BLaER1 (cell line): ENCODE data around the gene XPR1.
A peak's percentile ranks its signal among the peaks of the same experiment; 100 is the strongest.

Source experiments
- H3K27ac ChIP-seq: shearing (Covaris generic); formaldehyde crosslinking; 2 replicates; pipeline ENCODE4 v1.8.1; 2022
- H3K27me3 ChIP-seq: shearing (Covaris generic); formaldehyde crosslinking; 2 replicates; pipeline ENCODE4 v1.8.1; 2022
- H3K36me3 ChIP-seq: shearing (Covaris generic); formaldehyde crosslinking; 2 replicates; pipeline ENCODE4 v1.8.1; 2022
- H3K4me1 ChIP-seq: shearing (Covaris generic); formaldehyde crosslinking; 2 replicates; pipeline ENCODE4 v1.8.1; 2022
- H3K4me2 ChIP-seq: shearing (Covaris generic); formaldehyde crosslinking; 2 replicates; pipeline ENCODE4 v1.8.1; 2022
- H3K4me3 ChIP-seq: shearing (Covaris generic); formaldehyde crosslinking; 2 replicates; pipeline ENCODE4 v1.8.1; 2022
- H3K9ac ChIP-seq: shearing (Covaris generic); formaldehyde crosslinking; 2 replicates; pipeline ENCODE4 v1.8.1; 2022
- H3K9me3 ChIP-seq: shearing (Covaris generic); formaldehyde crosslinking; 2 replicates; pipeline ENCODE4 v1.8.1; 2022
- H4K20me1 ChIP-seq: shearing (Covaris generic); formaldehyde crosslinking; 2 replicates; pipeline ENCODE4 v1.8.1; 2022
- Cebpa-rat ChIP-seq: shearing (Covaris generic); IDR thresholded peaks from 2 replicates; pipeline ENCODE4 v1.8.1; 2022

The XPR1 gene

GRCh38 chr1:180892272-180892671, 260.4 kb downstream of the XPR1 start:
- no peak for TF ChIP-seq Cebpa-rat
- H3K4me2 ChIP-seq = no peak overlapping the region
- peaks cover 4% of the 10 kb centered on the region; the same call in 1 of the 2 replicates for H3K36me3 ChIP-seq
- peaks cover 11% of the 10 kb centered on the region; the same call in 1 of the 2 replicates for H3K9me3 ChIP-seq
- no peaks in the 10 kb centered on the region for H4K20me1 ChIP-seq
- H3K4me3 ChIP-seq = no peak overlapping the region
- H3K27me3 ChIP-seq = no peaks in the 10 kb centered on the region
- peaks cover 26% of the 10 kb centered on the region for H3K4me1 ChIP-seq
- no peak overlapping the region for H3K27ac ChIP-seq
- H3K9ac ChIP-seq = no peak overlapping the region

DNA sequence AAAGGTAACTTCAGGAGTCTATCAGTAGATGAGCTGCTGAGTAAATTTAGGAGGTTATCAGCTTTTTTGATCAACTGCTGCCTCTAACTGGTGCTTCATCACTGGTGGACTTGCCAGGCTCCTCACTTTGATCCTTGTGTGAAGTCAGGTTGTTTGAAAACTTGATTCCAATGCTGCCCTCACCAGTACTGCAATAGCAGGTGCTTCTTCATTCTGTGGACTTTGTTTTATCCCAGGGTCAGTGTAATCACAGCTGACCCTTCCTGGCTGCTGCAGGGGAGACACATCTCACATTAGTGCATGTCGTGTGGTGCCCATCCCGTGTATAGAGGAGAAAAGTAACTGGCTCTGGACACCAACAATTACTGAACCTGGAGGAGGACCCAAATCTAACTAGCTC, 260.9 kb downstream of the XPR1 start:
- Histone ChIP-seq H4K20me1 (no peaks in the 10 kb centered on the region), H3K9ac (no peak overlapping the region), H3K4me2 (no peak overlapping the region), H3K27ac (no peak overlapping the region), H3K4me3 (no peak overlapping the region), H3K36me3 (peaks cover 2% of the 10 kb centered on the region; the same call in 1 of the 2 replicates), H3K4me1 (peaks cover 30% of the 10 kb centered on the region), H3K27me3 (no peaks in the 10 kb centered on the region), H3K9me3 (peaks cover 11% of the 10 kb centered on the region; the same call in 1 of the 2 replicates)
- TF ChIP-seq Cebpa-rat = no peak

- Histone ChIP-seq H3K4me3 (no peak overlapping the region), H3K9me3 (peaks cover 11% of the 10 kb centered on the region; the same call in 1 of the 2 replicates), H3K36me3 (no peaks in the 10 kb centered on the region), H3K4me1 (peaks cover 39% of the 10 kb centered on the region), H4K20me1 (no peaks in the 10 kb centered on the region), H3K27me3 (no peaks in the 10 kb centered on the region), H3K9ac (no peak overlapping the region), H3K4me2 (peak overlapping the region; percentile 49), H3K27ac (no peak overlapping the region)
- no peak for TF ChIP-seq Cebpa-rat
Observed at GRCh38 chr1:180893614-180894013, 261.8 kb downstream of the XPR1 start.

DNA sequence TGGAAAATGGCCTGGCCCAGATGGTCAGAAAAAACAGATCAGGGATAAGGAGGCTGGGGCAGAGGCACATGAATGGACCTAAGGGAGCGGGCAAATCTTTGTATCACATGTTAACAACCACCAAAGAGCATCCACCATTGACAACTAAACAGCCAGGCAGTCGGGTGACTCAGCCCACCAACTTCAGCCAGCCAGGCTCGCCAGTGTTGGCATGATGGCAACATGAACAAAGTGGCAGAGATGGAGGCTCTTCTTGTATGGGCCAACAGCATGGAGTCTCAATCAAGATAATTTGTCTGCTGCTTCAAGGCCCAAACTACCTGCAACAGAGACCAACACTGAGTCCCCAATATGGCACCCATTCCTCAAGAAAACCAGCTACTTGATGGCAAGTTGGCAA, 264.3 kb downstream of the XPR1 start:
- H3K9me3 ChIP-seq = peaks cover 11% of the 10 kb centered on the region; the same call in 1 of the 2 replicates
- H3K9ac ChIP-seq = no peak overlapping the region
- H3K4me1 ChIP-seq = peaks cover 36% of the 10 kb centered on the region
- H3K4me3 ChIP-seq = no peak overlapping the region
- H3K4me2 ChIP-seq = no peak overlapping the region
- TF ChIP-seq Cebpa-rat = no peak
- no peak overlapping the region for H3K27ac ChIP-seq
- H3K36me3 ChIP-seq = no peaks in the 10 kb centered on the region
- no peaks in the 10 kb centered on the region for H4K20me1 ChIP-seq
- no peaks in the 10 kb centered on the region for H3K27me3 ChIP-seq

DNA sequence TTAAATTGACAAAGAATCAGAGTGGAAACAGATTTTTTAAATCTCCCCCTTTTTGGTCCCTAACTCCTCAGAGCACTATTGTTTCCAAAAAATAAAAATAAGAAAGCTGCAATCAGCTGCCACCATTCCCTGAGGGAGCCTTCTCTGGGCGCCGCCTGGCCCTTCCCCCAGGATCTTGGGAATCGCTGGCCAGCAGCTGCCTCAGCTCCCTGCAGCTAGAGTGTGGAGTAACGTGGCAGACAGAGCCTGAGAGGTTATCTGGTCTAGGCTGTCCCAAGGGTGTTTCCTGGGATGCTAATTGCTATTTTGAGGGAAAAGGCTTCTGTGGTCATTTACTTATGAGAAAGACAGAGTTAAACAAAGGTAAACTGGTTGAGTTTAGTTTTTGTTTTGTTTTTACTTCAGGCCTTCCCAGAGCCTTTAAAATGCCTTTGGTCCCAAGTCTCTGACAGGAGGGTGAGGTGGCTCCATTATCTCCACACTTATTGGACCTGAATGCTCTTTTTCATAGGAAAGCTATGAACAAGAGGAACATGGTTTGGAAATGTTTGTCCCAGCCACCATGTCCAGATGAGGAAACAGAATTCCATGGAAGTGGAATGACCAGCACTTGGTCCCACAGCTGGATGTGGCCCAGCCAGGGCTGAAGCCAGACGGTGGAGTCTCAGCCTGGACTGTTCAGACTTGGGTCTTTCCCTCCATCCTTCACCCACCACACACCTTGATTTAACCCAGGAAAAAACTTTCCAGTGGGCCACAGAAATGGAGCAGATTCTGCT, 266.8 kb downstream of the XPR1 start:
- Histone ChIP-seq H3K27ac (no peak overlapping the region), H3K27me3 (no peaks in the 10 kb centered on the region), H3K9me3 (peaks cover 12% of the 10 kb centered on the region; the same call in 1 of the 2 replicates), H3K4me1 (peaks cover 30% of the 10 kb centered on the region), H4K20me1 (no peaks in the 10 kb centered on the region), H3K4me2 (peak overlapping the region; percentile 67), H3K36me3 (no peaks in the 10 kb centered on the region), H3K9ac (no peak overlapping the region), H3K4me3 (no peak overlapping the region)
- no peak for TF ChIP-seq Cebpa-rat

- Histone ChIP-seq H3K9me3 (peaks cover 17% of the 10 kb centered on the region; the same call in 1 of the 2 replicates), H4K20me1 (no peaks in the 10 kb centered on the region), H3K9ac (no peak overlapping the region), H3K36me3 (no peaks in the 10 kb centered on the region), H3K27me3 (no peaks in the 10 kb centered on the region), H3K4me2 (no peak overlapping the region), H3K4me3 (no peak overlapping the region), H3K27ac (no peak overlapping the region), H3K4me1 (peaks cover 23% of the 10 kb centered on the region)
- TF ChIP-seq Cebpa-rat = no peak
Observed at GRCh38 chr1:180899262-180899661, 267.4 kb downstream of the XPR1 start.

DNA sequence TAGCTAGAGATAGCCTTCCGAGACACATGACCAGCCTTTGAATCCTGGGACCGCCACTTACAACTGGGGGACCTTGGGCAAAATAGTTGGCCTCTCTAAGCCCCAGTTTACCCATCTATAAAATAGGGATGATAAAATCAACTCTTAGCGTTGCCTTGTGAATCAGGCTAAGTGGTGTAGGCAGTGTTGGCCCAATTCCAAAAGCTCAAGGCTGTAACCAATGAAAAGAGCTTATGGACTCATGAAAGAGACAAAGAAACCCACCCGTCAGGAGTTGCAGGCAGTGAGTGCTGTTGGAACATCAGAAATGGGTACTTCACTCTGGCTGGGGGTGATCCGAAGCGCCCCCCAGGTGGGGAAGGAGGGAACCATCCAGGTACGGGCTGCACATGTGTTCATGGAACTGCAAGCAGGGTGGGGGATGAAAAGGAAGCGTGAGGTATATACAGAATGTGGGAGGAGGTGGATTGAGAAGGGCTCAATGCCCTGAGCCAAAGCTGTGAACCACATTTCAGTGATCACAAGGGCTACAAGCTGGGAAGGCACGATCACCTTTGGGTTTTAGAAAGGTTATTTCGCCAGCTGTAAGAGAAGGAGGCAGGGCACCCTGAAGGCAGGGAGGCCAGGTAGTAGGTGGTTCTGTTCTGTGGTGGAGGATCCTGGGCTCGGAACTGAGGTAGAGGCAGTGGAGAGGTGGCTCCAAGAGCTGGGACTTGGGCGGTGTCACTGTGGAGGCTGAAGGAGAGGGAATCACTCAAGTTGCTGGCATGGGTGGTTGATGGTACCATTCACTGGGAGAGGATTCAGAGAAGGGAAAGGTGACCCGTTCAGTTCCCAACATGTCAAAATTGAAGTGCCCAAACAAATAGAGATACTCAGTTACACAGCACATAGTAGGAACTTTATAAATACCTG, 269.5 kb downstream of the XPR1 start:
- H3K4me3 ChIP-seq = no peak overlapping the region
- no peaks in the 10 kb centered on the region for H4K20me1 ChIP-seq
- TF ChIP-seq Cebpa-rat = no peak
- no peak overlapping the region for H3K9ac ChIP-seq
- H3K9me3 ChIP-seq = peaks cover 7% of the 10 kb centered on the region; the same call in 1 of the 2 replicates
- H3K27me3 ChIP-seq = no peaks in the 10 kb centered on the region
- H3K27ac ChIP-seq = no peak overlapping the region
- peaks cover 22% of the 10 kb centered on the region for H3K4me1 ChIP-seq
- H3K36me3 ChIP-seq = no peaks in the 10 kb centered on the region
- no peak overlapping the region for H3K4me2 ChIP-seq

DNA sequence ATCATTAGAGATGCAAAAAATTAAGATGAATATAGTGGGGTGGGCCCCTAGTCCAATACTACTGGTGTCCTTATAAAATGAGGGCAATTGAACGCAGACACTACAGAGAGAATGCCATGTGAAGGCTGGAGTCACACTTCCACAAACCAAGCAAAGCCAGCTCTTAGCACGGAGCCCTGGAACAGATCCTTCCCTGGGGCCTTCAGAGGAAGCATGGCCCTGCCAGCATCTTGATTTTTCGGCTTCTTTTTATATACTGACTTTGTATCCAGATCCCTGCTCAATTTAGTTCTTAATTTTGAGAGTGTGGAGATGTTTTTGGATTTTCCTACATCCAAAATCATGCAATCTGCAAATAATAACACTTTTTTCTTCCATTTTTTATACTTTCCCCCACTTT, 270.7 kb downstream of the XPR1 start:
- H3K4me1 ChIP-seq = peaks cover 15% of the 10 kb centered on the region
- H3K4me3 ChIP-seq = no peak overlapping the region
- H3K27ac ChIP-seq = no peak overlapping the region
- H3K27me3 ChIP-seq = peaks cover 10% of the 10 kb centered on the region
- H3K36me3 ChIP-seq = no peaks in the 10 kb centered on the region
- no peak overlapping the region for H3K4me2 ChIP-seq
- 0 out of 2 replicates have a peak, but pooled peaks cover 6% of the 10 kb centered on the region for H3K9me3 ChIP-seq
- no peaks in the 10 kb centered on the region for H4K20me1 ChIP-seq
- no peak overlapping the region for H3K9ac ChIP-seq
- no peak for TF ChIP-seq Cebpa-rat

DNA sequence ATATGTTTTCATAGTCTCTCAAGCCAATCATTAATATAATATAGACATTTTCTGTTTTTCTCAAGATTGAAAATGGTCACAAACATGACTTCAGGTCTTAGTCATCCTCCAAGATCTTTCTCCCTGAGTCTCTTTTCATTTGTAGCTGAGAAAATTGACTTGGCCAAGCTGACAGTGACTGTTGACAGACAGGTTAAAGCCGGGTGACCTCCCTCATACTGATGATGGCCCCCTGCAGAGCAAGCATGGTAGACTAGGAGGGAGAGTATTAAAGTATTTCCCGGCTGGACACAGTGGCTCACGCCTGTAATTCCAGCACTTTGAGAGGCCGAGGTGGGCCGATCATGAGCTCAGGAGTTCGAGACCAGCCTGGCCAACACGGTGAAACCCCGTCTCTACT, 274.1 kb downstream of the XPR1 start:
- 0 out of 2 replicates have a peak, but pooled peaks cover 6% of the 10 kb centered on the region for H3K9me3 ChIP-seq
- TF ChIP-seq Cebpa-rat = no peak
- H4K20me1 ChIP-seq = no peaks in the 10 kb centered on the region
- no peaks in the 10 kb centered on the region for H3K4me1 ChIP-seq
- H3K27ac ChIP-seq = no peak overlapping the region
- H3K4me2 ChIP-seq = no peak overlapping the region
- H3K27me3 ChIP-seq = peaks cover 44% of the 10 kb centered on the region
- no peak overlapping the region for H3K9ac ChIP-seq
- no peaks in the 10 kb centered on the region for H3K36me3 ChIP-seq
- H3K4me3 ChIP-seq = no peak overlapping the region
